Panc1 (cell line): ENCODE results near the gene PRLR. TPM values are rescaled to one million over a fixed set of nuclear protein-coding genes. Genes with fewer than 3 reads are reported as not detected.

Experiments
- ATAC-seq: fragments of 200-7000 bp; cut with Tn5 transposase; 2 replicates; pipeline ENCODE4 v1.9.1; 2020; ENCODE audit warnings: mild to moderate bottlenecking, moderate library complexity
- BruUV-seq: library from RNA; stranded (reverse); fragments of 400-500 nt; replicated peaks from 2 replicates; lab custom pipeline; 2021; lab: Mats Ljungman, UMichigan
- CTCF ChIA-PET: fragments of 300-600 bp; sonication (Branson Sonifier 250); formaldehyde crosslinking; loops from one replicate; lab custom pipeline; 2022; ENCODE audit warnings: antibody characterized with exemption; lab: Charles Lee
- POLR2A ChIA-PET: fragments of 300-600 bp; sonication (Branson Sonifier 250); formaldehyde crosslinking; loops from one replicate; lab custom pipeline; 2022; ENCODE audit warnings: antibody characterized with exemption; lab: Charles Lee
- DNase-seq: peaks from one replicate; pipeline ENCODE4 v3.0.0-alpha.2; 2010; ENCODE audit warnings: low read depth, low spot score
- H3K27ac ChIP-seq: 2 replicates; pipeline ENCODE4 v1.5.1; 2011; ENCODE audit warnings: mild to moderate bottlenecking, low read length, inconsistent platforms
- H3K27me3 ChIP-seq: fragments of 200-500 bp; sonication (Bioruptor generic); 2 replicates; pipeline ENCODE4 v1.6.0; 2014; ENCODE audit warnings: low read length, inconsistent platforms; ENCODE audit not compliant: control insufficient read depth, insufficient read depth
- H3K36me3 ChIP-seq: fragments of 200-500 bp; sonication (Bioruptor generic); 2 replicates; pipeline ENCODE4 v1.5.1; 2014; ENCODE audit warnings: inconsistent platforms, mild to moderate bottlenecking, low read length, moderate library complexity; ENCODE audit not compliant: control insufficient read depth, insufficient read depth
- H3K4me1 ChIP-seq: 2 replicates; pipeline ENCODE4 v1.5.1; 2011; ENCODE audit warnings: inconsistent platforms, mild to moderate bottlenecking, low read length, moderate library complexity; ENCODE audit not compliant: control insufficient read depth, insufficient read depth
- H3K4me3 ChIP-seq, 2 experiments: 2 replicates each; pipeline ENCODE4 v1.5.1; 2011 to 2012; ENCODE audit warnings: low read depth in 2 of 2, low read length in 2 of 2, mild to moderate bottlenecking in 2 of 2, inconsistent platforms in 1 of 2, moderate library complexity in 1 of 2
- H3K9me3 ChIP-seq: fragments of 200-500 bp; sonication (Bioruptor generic); 2 replicates; pipeline ENCODE4 v1.5.1; 2014; ENCODE audit warnings: low read depth, mild to moderate bottlenecking, inconsistent platforms, low read length, moderate library complexity; ENCODE audit not compliant: control insufficient read depth, insufficient read depth
- CTCF ChIP-seq: fragments of 450-650 bp; IDR thresholded peaks from 2 replicates; pipeline ENCODE4 v1.5.1; 2017; ENCODE audit warnings: mild to moderate bottlenecking
- POLR2AphosphoS5 ChIP-seq: IDR thresholded peaks from 2 replicates; pipeline ENCODE4 v1.6.1; 2012; ENCODE audit warnings: mild to moderate bottlenecking, low read depth, low read length, moderate library complexity
- REST ChIP-seq, 2 experiments: IDR thresholded peaks; 2 replicates each; pipeline ENCODE4 v1.6.1; 2011 to 2012; ENCODE audit warnings: low read depth in 2 of 2, control low read depth in 1 of 2, low read length in 1 of 2, mild to moderate bottlenecking in 1 of 2, moderate library complexity in 1 of 2; ENCODE audit not compliant: insufficient read depth in 1 of 2
- SIN3A ChIP-seq: IDR thresholded peaks from 2 replicates; pipeline ENCODE4 v1.6.1; 2012; ENCODE audit warnings: low read depth, mild to moderate bottlenecking, low read length, moderate library complexity, borderline replicate concordance; ENCODE audit not compliant: insufficient read depth
- TCF7L2 ChIP-seq: IDR thresholded peaks from 2 replicates; pipeline ENCODE4 v1.6.1; 2011; ENCODE audit warnings: mild to moderate bottlenecking, low read depth, low read length, inconsistent platforms
- in situ Hi-C: cut with HindIII; loops from 2 replicates; pipeline ENCODE4 v1.10.0; 2016; ENCODE audit warnings: low sequenced_read_pairs, low pct_unique_long_range_greater_than_20kb
- intact Hi-C: fragments of 100-400 bp; cut with micrococcal nuclease; formaldehyde crosslinking; loops from one replicate; pipeline ENCODE4 v1.10.0; 2022; ENCODE audit not compliant: unreplicated experiment
- total RNA-seq: library from RNA; stranded (reverse); gene quantifications from one replicate; pipeline ENCODE4 v1.2.1, GENCODE V29; 2021; ENCODE audit not compliant: unreplicated experiment

PRLR gene
- total RNA-seq, 1 experiment from 2014 or later, result 0.46 TPM

DNA sequence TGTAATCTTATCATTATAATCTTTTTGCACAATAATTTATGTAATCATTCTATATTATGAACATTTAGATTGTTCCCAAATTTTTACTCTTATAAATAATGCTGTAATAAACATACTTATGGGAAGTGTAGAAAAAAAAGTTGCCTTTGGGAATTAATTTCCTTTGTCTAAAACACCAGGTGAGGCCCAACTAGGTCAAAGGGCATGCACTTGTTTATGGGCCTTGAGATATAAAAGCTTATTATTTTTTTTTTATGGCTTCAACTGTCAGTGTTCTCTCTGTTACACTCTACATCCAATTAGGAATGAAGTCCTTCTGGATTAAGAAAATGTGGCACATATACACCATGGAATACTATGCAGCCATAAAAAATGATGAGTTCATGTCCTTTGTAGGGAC lies 6.5 kb upstream of the PRLR start:
- in situ Hi-C loops (no loop called here), intact Hi-C loops (no loop called here)
- POLR2A ChIA-PET, result no interaction called here

DNA sequence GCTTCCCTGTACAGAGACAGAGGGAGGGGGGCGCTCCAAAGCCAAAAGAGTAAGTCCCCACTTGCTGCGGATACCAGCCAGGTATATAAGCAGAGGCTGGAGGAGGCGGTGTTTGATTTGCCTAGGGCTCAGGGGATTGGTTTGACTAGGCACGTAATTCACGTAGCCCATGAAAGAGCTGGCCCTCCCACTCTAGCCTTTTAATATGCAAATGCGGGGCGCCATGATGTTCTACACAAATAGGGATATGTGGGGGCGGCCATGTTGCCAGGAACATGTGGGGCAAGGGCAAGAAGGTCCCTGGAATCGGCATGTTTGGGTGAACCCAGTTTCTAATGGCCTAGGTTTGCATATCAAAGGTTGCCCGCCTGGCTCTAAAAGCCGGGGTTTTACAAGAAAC lies 3.3 kb upstream of the PRLR start:
- intact Hi-C loops (no loop called here), in situ Hi-C loops (no loop called here)
- H3K4me1 ChIP-seq, result peaks cover 4% of the 10 kb centered on the region; the same call in 1 of the 2 replicates
- POLR2A ChIA-PET, result no interaction called here
- DNase-seq (no peak), ATAC-seq (no peak)
- H3K27me3 ChIP-seq, result peaks cover 10% of the 10 kb centered on the region
- no peak overlapping the region for H3K27ac ChIP-seq
- no peak overlapping the region for H3K4me3 ChIP-seq
- no peak for TF ChIP-seq REST (IDR thresholded peaks at IDR 0.05; ENCODE audit: insufficient read depth in 1 of 2, low read depth in 2 of 2, low read length in 1 of 2)
- TF ChIP-seq POLR2AphosphoS5, result no peak
- TF ChIP-seq CTCF, result no peak
- TF ChIP-seq SIN3A, result no peak
- TF ChIP-seq TCF7L2, result no peak
- CTCF ChIA-PET, result no interaction called here
- no TSS peak for BruUV-seq
- no peaks in the 10 kb centered on the region for H3K36me3 ChIP-seq
- no peaks in the 10 kb centered on the region for H3K9me3 ChIP-seq

More for the DNA sequence above, 6.5 kb upstream of the PRLR start:
- ATAC-seq (no peak), DNase-seq (no peak)
- Histone ChIP-seq H3K27me3 (no peaks in the 10 kb centered on the region), H3K4me1 (no peaks in the 10 kb centered on the region), H3K4me3 (no peak overlapping the region), H3K9me3 (no peaks in the 10 kb centered on the region), H3K27ac (no peak overlapping the region), H3K36me3 (no peaks in the 10 kb centered on the region)
- CTCF ChIA-PET, result no interaction called here
- no peak for TF ChIP-seq REST (IDR thresholded peaks at IDR 0.05; ENCODE audit: insufficient read depth in 1 of 2, low read depth in 2 of 2, low read length in 1 of 2)
- TF ChIP-seq TCF7L2, result no peak
- no peak for TF ChIP-seq POLR2AphosphoS5
- TF ChIP-seq CTCF, result no peak
- TF ChIP-seq SIN3A, result no peak
- BruUV-seq, result no TSS peak
